Activated CD4-positive, alpha-beta T cell treated with anti-CD3 and anti-CD28 coated beads, Interleukin-2, amount 50 U/mL, for 1 hour (primary cell): ENCODE measurements around the gene ATP2A3.

ENCODE experiments used
- DNase-seq: peaks from one replicate; pipeline ENCODE4 v3.0.0-alpha.2; 2020

Gene ATP2A3

GRCh38 chr17:3972281-3972731 is 8.1 kb upstream of the ATP2A3 start:
- DNase-seq = no peak

DNA sequence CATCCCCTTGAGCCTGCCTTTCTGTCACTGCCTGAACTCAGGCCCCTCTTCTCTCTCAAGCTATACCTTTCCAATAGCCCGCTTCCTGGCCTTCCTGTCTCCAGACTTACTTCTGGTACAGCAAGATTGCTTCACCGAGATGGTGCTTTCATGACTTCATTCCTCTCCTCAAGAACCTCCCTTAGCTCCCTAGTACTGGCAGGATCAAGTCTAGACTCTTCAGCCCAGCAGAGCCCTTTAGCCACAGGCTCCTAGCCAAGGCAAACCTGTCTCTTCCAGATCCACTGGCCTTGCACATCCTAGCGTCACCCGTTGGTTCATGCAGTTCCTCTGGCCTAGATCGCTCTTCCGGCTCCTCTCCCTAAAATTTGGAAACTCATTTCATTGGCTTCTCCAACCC is 6.4 kb upstream of the ATP2A3 start:
- DNase-seq = no peak

DNA sequence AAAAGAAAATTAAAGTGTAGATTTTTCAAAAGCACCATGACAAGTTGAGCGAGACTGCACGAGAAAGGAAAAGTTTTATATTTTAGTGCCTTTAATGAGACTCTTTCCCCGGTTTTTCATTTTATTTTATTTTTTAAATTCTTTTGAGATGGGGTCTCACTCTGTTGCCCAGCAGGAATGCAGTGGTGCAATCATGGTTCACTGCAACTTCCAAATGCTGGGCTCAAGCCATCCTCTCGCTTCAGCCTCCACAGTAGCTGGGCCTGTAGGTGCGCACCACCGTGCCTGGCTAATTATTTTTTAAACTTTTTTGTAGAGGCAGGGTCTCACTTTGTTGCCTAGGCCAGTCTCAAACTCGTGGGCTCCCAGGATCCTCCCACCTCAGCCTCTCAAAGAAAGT is 5.7 kb upstream of the ATP2A3 start:
- no peak for DNase-seq

GRCh38 chr17:3968886-3969524 is 4.8 kb upstream of the ATP2A3 start:
- no peak for DNase-seq

DNA sequence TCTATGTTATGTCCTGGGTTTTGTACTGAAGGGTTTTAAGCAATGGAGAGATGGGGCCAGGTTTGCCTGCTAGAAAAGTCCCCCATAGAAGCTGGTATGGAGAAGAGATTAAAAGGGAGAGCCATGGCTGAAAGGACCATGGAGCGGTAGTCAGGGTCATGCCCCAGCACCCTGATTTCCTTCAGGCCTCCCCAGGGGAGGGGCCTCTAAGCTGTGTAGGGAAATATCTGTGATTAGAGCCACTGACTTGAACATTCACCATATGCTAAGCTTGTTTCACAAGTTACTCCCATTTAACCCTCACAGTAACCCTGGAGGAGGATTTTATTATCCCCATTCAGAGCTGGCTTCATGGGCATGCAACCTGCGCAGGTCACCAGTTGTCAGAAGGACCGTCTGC is 3.8 kb upstream of the ATP2A3 start:
- DNase-seq = no peak

- no peak for DNase-seq
Observed at GRCh38 chr17:3966720-3967363, 2.6 kb upstream of the ATP2A3 start.

- peak; percentile 58 for DNase-seq
Observed at GRCh38 chr17:3965118-3965800, 1.0 kb upstream of the ATP2A3 start.

DNA sequence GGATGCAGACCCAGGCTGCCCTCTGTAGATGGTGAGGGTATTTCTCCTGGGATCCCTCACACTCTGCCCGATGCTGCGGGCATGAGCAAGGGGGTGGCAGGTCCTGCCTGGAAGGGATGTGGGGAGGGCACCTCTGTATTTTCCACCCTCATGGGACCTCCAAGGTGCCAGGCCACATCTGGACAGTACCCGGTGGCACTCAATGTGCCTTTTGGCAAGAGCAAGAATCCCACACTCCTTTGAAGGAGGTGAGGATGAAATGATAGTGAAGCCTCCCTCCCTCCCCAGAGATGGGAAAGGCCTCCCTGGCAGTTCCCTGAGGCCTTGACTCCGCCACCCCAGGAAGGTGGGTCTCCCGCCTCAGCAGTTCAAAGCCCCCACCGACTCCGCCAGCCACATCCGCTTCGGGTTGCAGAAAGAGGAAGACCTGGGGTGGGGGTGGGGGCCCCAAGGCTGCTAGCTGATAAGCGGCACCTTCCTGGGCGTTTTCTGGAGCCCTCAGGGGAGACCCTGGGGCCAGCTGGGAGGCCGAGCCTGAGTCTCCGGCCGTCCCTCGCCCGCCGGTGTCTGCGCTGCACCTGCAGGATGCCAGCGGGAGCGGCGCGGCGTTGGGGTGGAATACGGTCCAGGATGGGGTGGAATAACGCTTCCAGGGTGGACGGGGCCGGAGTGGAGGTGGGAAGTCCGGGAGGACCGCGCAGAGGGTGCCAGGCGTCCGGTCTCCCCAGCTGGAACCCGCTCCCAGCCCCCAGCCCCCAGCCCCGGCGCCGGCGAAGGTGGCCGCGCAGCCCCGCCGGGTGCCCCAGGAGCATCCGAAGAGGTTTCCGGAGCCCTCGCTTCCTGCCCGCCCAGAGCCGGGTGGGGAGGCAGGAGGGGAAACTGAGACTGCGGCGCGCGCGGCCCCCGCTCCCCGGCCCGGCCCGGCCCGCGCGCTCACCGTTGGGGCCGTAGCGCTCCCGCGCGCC is 718 bp downstream of the ATP2A3 start:
- DNase-seq = peak; percentile 62

DNA sequence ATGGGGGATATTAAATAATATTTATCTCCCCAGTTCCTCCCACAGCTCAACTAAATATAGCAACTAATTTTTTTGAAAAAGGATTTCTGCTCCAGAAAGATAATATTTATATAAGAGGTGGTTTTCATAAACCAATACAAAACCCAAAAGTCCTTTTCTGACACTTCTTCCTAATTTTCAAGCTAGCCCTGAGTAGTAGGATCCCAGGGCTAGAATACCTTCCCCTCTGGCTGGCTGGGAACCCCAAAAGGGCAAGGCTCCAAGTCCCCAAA is 1.3 kb downstream of the ATP2A3 start:
- no peak for DNase-seq

DNA sequence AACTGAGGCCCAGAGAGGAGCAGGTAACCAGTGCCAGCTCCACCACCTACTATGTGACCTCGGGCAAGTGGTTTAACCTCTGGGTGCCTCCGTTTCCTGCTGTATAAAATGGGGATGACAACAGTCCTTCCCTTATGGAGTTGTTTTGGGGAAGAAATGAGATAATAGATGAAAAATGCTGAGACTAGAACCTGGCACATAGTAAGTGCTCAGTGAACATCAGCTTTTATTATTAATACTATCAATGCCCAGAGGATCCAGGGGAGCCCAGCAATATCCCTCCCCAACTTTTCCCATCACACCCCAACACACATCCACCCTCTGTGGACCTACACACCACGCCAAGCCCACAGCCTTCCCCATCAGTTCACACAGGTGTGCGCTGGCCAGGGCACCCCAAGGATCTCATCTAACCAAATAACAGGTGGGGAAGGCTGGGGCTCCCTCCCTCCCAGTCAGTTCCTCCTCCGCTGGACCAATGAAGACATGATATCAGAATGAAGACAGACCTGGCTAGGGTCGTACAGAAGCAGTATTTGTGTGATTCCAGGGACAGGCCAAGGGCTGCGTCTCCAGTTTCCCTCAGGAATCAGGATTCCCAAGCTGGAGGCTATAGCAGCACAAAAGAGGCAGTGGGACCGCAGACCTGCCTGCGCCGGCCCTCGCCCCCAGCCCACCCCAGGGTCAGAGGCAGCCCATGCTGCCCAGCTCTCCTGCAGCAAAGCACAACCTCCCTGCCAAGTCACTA is 1.8 kb downstream of the ATP2A3 start:
- no peak for DNase-seq

GRCh38 chr17:3961564-3962047 is 2.6 kb downstream of the ATP2A3 start:
- DNase-seq = peak; percentile 32

GRCh38 chr17:3960764-3961163 is 3.5 kb downstream of the ATP2A3 start:
- no peak for DNase-seq

DNA sequence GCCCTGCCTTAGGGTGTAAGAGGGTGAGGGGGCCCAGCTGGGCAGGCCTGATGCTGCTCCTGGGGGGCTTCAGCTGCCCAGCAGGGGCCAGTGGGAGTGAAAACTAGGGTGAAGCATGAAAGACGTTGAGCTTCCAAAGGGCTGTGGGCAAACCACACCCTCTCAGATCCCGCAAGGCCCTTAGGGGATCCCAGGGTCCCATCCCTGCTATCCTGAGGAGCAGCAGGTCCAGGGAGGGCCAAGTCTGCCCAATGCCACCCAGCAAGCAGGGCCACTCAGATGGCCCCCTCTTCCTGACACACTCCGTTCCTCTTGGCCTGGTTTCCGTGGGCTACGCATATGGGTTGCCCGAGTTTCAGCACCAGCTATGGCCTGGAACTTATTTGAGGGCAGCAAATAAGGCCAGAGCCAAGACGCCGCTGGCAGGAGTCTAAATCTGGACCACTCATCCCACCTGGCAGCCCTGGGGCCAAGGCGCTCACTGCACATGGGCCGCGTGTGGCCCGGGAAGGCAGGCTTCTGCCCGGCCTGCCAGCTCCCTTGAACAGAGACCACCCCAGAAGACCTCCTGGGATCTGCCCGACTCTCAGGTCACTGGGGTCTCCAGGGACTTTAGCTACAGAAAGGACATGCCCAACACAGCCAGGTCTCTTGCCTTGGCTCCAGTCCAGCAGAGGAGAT is 4.2 kb downstream of the ATP2A3 start:
- DNase-seq = no peak

GRCh38 chr17:3959295-3959899 is 4.8 kb downstream of the ATP2A3 start:
- DNase-seq = no peak

- no peak for DNase-seq
Observed at GRCh38 chr17:3957735-3958599, 6.3 kb downstream of the ATP2A3 start.

- no peak for DNase-seq
Observed at GRCh38 chr17:3956983-3957382, 7.3 kb downstream of the ATP2A3 start.

DNA sequence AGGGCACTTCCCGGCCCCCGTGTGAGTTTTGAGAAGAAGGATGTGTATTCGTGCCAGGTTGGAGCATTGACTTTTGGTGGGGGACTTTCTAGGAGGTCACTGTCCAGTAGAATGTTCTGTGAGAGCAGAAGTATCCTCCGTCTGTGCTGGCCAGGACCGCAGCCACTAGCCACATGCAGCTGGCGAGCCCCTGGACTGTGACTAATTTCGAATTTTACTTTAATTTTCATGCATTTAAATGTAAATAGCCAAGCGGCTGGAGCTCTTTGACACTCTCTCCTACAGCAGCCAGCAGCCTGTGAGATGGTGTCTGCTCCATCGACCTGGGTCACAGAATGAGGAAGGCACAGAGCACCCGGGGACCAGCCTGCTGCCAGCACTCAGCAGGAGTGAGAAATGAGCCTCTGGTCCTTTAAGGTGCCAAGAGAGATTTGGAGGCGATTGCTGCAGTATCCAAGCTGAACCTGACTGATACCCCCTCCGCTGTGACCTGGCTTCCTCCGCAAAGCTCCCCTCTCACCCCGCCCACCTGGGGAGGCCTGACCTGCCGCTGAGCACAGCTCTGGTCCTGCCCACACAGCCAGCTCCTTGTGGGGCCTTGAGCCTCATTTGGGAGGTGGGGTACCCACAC is 7.8 kb downstream of the ATP2A3 start:
- no peak for DNase-seq

- DNase-seq = no peak
Observed at GRCh38 chr17:3955673-3955988, 8.6 kb downstream of the ATP2A3 start.

DNA sequence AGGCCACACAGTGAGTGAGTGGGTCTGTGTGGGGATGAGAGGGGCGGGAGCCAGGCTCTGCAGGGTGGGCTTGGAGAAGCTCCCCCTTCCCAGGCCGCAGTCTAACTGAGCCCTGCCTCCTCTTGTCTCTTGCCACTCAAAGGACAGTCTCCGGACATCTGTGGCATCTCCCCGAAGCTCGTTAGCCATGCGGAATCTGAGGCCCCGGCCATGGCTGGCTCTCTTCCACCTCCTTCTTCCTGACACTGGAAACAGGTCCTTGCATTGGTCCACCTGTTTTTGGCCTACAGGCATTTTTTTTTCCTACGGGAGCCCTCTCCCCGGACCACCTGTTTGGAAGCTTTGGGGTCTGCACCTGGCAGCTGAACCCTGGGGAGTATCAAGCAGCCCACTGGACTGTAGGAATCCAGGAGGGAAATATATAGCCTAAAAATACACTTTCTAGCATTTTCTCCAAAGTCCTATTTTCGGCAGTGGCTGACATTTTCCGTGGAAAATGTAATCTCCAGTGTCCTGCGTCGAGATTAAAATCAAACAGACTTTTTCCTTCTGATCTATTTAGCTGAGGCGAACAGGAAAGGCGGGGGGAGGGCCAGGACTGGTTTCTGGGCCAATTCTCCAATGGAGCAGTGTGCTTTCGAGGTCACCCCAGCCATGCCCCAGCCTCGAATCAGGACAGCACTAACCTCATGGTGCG is 9.1 kb downstream of the ATP2A3 start:
- no peak for DNase-seq
